UCSD-AML1 (cell line): ENCODE data around the gene HOXA7.

Experiments used
- DNase-seq: peaks from one replicate; lab custom pipeline; 2025; ENCODE audit not compliant: unreplicated experiment; lab: John Stamatoyannopoulos, UW

The HOXA7 gene

GRCh38 chr7:27148756-27149641, 7.5 kb downstream of the HOXA7 start:
- DNase-seq: no peak

- DNase-seq: no peak
These were observed 8.3 kb downstream of the HOXA7 start for GRCh38 chr7:27148031-27148755.

DNA sequence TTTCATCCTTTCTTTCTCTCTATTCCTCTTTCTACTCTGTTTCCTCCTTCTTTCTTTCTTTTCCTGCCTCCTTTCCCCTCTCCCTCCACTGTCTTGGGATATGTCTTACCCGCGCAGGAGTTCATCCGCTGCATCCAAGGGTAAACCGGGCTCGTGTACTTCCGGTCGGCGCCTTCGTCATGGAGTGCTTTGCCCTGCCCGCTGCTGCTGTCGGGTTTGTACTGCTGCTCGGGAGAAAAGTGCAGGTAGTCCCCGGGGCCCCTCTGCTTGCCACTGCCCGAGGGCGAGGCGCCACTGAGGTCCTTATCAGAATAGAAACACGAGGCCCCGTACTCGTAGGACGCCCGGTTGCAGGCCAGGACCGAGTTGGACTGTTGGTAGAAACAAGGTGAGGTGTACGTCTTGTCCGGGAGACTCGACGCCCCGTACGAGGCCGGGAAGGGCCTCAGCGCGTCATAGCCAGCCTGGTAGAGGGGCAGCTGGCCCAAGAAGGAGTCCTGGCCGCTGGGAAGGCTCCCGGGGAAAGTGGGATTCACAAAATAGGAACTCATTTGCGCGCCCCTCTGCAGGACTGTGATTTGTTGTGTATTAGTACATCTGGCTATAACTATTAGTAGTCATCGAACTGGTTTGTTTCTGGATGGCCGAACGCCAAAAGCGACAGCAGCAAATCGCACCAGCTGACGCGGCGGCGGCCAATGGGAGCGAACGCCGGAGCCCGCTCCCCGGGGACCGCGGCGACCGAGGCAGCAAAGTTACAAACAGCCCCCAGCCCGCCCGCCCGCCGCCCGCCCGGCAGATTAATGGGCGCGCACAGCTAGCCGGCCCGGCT, 9.1 kb downstream of the HOXA7 start, which contains the start of gene HOXA6:
TSS of gene HOXA6 (minus strand) at position 576 of the 832 bp plus-strand sequence. CDS start at position 551, 25 bp downstream.
- DNase-seq: no peak

DNA sequence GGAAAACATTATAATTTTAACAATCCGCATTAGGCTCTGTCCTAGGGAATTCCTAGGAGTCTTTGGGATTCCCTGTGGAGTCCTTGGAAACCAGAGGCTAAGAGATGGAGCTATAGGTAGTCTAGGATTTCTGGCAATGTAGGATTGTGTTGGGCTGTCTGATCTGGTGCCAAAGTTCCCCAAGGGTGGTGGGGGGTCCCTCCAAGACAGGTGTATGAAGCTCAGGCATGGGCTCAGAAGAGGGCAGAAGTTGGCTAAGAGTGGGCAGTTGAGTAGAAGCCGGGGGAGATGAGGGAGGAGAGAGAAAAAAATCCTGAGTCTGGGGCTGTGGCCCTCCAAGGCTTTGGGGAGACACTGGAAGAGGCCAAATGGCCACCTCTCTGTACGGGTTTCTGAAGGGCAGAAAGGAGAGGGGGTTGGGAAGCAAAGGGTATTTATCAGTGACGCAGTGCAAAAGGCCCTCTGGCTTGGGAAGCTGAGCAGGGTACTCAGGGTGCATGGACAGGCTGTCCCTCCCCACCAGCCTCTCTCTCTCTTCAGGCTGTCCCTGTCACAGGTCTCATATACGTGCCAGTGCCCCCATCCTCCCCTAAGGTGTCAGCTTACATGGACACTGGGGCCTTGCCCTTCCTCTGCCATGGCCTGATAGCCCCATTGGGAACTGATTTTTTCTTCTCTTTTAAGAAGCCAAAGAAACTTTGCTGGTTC, 9.8 kb downstream of the HOXA7 start:
- no peak for DNase-seq

DNA sequence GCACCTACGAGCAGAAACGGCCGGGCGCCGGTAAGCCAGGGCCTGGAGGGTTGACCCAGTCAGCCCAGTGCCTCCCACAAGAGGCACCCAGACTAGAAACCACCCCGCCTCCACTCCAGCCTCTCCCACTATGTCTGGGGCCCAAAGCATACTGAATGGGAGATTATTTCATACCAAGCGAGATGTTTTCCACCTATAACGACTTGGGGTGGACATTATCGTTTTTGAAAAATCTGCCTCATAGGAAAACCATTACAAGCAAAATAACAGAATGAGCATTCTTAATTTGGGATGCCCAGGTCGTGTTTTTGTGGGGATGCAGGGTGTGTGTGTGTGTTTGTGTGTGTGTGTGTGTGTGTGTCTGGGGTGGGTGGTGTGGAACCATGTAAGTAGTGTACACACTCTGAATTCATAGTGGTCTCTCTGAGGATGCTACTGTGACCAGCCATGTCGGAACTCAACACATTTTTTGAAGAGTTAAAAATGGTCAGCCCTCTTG, 10.5 kb downstream of the HOXA7 start:
- no peak for DNase-seq

- DNase-seq: no peak
These were observed 11.1 kb downstream of the HOXA7 start for GRCh38 chr7:27145165-27145913.

DNA sequence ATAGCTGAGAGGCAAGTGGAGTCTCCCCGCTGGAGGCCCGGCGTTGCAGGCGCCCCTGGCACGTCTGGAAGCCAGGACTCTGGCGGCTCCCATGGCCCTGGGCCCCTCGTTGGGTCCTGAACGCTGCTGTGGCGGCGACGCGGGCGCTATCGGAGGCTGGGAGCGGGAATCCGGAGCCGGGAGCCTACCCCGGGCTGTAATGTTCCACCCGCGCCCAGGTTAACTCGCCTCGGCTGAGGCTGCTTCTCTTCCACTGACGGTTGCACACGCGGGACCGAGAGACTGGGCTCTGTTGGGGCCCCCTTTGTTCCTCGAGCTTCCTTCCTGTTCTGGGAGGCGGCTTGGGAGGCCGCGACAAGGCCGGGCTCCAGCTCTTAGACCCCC, 11.7 kb downstream of the HOXA7 start:
- no peak for DNase-seq

GRCh38 chr7:27143950-27144780, 12.3 kb downstream of the HOXA7 start:
- DNase-seq: no peak

DNA sequence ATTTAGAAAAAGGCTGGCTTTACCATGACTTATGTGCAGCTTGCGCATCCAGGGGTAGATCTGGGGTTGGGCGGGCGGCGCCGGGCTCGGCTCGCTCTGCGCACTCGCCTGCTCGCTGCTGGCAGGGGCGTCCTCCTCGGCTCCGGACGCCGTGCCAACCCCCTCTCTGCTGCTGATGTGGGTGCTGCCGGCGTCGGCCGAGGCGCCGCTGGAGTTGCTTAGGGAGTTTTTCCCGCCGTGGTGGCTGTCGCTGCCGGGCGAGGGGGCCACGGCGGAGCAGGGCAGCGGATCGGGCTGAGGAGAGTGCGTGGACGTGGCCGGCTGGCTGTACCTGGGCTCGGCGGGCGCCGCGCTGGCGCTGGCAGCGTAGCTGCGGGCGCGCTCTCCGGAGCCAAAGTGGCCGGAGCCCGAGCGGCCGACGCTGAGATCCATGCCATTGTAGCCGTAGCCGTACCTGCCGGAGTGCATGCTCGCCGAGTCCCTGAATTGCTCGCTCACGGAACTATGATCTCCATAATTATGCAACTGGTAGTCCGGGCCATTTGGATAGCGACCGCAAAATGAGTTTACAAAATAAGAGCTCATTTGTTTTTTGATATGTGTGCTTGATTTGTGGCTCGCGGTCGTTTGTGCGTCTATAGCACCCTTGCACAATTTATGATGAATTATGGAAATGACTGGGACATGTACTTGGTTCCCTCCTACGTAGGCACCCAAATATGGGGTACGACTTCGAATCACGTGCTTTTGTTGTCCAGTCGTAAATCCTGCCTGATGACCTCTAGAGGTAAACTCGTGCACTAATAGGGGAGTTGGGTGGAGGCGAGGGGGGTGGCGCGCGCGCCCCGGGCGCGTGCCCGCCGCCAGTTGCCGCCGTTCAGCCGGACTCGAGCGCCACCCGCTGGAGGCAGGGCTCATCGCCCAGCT, 13.2 kb downstream of the HOXA7 start, which contains the start of gene HOXA5:
TSS of gene HOXA5 (minus strand) at position 659 of the 927 bp plus-strand sequence. CDS start at position 585, 74 bp downstream.
- DNase-seq: no peak

DNA sequence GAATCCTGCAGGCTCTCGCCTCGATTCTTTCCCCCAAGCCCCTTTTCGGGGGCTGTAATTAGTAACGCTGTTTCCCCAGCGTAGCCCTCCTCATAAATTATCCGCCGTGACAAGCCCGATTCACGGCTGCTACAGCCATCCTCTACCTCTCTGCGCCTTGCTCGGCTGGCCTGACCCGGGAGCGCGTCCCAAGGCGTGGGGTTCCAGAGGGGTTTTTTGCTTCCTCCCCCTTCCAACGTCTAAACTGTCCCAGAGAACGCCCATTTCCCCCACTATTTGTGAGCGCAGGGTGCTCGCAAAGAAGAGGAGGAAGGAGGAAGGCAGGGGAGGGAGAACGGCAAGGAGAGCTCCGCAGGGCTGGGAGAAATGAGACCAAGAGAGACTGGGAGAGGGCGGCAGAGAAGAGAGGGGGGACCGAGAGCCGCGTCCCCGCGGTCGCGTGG, 13.9 kb downstream of the HOXA7 start:
- no peak for DNase-seq

DNA sequence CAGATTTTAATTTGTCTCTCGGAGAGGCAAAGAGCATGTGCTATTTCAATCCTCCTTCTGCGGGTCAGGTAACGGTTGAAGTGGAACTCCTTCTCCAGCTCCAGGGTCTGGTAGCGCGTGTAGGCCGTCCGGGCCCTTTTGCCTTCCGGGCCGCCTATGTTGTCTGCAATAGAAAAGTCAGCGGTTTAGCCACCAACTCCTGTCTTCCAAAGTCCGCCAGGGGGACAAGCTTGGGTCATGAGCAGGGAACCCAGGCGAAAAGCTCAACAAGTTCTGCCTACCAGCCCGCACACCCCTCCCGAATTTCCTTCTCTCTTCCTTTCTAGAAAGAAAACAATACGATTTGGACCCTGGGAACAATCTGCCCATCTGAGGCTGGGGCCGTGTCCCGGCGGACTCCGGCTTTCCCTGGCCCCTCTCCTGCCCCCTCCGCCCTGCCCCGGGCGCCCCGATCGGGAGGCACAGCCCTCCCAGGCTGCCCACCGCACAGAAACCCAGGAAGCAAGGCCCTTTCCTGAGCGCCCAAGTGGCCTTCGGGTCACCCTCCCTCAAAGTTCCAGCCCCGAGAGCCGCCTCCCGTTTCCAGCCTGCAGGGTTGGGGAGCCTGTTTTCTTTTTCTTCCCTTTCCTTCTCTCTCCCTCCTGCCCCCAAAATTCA, 14.4 kb downstream of the HOXA7 start:
- DNase-seq: no peak

GRCh38 chr7:27141137-27141922, 15.1 kb downstream of the HOXA7 start:
- DNase-seq: no peak

- no peak for DNase-seq
These were observed 16.2 kb downstream of the HOXA7 start for GRCh38 chr7:27140126-27140857.

DNA sequence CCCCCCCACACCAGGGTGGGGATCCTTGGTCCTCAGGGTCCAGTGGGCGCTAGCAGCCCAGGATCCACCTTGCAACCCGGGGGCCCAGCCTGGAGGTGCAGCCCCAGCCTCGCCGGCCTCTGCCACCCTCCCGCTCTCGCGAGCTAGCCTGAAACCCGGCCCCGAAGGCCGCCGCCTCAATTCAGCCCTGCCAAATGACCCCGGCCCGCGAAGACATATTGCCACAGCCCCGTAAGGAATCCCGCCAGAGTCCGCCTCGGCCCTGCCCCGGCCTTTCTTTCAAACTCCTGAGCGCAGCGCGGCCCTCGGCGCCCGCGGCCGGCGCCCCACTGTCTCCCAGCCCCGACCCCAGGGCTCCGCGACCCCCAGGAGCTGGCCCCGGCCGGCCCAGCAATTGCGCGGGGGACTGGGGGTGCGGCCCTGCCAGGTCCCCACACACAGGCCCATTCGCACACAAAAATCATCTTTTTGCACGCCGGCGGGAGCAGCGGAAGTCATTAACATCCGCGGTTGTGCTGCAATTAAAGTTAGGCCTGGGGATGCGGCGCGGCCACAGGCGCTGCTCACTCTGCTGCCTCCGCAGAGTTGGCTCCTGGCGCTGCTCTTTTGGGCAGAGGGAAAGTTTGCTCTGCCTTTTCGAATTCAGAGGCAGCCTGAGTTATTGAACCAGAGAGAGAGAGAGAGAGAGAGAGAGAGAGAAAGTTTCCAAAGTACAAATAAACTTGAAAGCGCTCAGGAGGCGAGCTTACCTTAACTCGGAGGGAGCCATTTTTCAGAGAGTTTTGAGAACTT, 16.9 kb downstream of the HOXA7 start:
- DNase-seq: no peak

DNA sequence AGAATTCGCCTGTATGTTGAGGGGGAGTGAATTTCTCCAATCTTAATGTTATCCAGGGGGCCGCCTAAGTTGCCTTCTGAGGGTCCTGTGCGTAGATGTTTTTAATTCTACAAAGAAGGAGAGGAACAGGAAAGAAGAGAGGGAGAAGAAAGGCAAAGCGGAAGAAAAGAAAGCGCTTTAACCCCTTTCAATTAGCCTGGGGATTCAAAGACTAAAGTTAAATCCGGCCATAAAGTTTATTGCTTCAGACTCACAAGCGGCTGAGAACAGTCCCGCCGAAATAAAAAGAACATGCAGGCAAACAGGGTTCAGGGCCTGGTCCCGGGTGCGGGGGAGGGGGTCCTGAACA, 17.5 kb downstream of the HOXA7 start:
- no peak for DNase-seq
